OCI-M1 (cell line): ENCODE data around the gene GRIK1.

ENCODE experiments used
- DNase-seq: peaks from one replicate; lab custom pipeline; 2025; lab: John Stamatoyannopoulos, UW

GRIK1 gene

DNA sequence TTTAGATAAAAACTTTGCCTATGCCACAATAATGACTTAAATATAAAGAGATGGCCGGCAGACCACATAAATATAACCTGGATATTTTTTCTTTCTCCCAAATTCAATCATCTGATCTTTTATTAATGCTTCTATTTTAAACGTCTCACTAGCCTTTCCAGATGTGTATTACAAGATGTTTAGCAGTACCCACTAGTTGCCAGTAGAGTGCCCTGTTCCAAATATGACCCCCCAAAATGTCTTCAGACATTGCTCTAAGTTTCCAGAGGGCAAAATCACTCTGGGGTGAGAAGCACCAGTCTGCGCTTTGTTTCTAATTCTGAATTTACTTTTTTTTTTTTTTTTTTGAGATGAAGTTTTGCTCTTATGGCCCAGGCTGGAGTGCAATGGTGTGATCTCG lies 268.1 kb downstream of the GRIK1 start:
- DNase-seq, result peak; percentile 27

DNA sequence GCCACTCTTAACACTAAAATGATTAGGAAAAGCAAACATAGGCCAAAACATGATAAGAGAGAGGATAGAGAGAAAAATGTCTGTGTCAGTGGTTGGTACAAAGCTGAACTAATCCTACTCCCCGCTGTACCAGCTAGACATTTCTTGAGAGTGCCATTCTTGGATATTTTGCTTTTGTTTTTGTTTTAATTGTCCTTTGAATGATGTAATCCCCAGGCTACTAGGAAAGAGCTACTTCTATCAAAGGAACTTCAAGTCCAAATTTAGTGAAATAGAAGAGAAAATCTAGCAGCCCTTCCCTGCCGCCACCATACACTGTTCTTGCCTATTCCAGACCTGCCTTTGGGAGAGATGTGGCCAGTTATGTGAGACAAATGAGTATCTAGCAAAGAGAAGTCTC lies 269.6 kb downstream of the GRIK1 start:
- DNase-seq, result no peak

DNA sequence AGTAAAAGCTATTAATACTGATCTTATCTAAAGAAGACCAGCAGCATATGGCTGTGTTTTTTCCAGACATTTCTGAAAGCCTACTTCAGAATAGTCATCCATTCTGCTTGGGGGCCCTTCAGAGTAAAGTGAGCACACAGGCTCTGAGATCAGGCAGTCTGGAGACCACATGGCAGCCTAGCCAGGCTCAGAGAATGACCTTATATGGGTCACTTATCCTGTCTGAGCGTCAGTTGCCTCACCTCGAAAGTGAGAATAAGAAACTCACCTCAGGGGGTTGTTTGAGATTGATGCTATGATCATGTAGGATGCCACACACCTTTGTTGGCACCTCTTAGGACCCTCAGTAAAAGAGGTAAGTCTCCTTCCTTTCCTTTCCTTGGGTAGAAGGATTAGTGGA lies 270.4 kb downstream of the GRIK1 start:
- no peak for DNase-seq

DNA sequence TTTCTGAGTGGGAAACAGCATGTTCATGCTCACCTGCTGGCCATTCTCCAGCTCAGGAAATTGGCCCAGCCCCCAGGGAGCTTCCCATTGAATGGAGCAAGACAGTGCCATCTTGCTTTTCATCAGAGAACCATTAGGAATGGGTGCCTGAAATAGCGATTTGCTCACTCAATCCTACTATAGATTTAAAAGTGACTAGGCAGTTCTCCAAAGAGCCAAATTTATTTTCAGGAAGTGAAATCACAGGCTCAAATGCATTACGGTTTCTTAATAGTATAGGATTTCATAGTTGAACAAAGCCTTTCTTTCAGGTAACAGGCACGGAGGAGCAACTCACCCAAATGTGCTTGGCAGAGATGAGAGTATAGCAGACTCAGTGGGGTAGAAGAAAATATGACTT lies 272.1 kb downstream of the GRIK1 start:
- DNase-seq, result no peak

DNA sequence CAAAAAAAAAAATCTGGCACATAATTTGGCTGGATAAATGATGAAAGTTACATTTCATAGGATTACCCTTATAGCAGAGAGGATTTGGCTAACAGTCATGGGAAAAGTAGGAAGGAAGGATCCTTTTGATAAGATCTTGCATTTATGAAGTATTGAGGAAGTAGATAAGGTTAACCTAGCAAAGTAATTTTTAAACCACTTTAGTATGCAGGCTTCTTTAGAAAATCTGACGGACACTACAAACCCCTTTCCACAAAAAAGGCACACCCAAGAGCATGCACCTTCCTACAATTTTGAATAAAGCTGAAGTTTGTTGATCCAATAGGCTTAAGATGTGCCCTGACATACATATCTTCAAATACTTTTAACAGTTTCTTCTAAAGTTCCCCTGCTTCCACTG lies 275.2 kb downstream of the GRIK1 start:
- DNase-seq, result no peak

DNA sequence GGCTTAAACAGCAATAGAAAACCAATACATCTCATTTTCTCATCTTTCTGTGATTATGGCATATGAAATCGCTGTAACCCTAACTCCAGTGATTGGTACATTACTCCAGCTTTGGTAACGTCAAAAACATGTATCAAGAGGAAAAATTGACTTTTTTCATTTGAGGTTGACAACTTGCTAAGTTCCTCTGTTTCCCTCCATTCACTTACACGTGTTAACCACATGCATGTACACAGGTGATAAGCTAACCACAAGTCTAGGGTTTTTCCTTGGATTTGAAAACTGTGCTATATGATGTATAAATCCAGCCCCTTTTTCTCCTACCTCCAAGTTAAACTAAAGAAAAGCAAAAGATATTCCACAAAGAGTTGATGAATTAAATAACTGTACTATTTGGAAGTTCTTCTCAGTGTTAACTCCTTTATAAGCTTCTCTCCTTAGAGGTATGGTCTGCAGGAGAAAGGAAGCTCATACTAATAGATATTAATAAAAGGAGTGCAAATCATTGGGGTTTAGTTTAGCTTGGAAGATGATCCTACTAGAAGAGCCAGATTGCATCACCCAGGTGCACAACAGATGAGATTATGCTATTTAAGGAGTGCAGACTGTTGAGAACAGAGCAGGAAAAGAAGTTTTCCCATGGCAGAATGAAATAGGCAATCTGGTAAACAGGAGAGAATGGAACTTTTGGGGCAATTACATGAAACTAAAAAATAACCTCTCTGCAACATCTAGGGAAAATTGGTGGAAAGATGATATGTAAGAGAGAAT lies 277.9 kb downstream of the GRIK1 start:
- peak; percentile 44 for DNase-seq

DNA sequence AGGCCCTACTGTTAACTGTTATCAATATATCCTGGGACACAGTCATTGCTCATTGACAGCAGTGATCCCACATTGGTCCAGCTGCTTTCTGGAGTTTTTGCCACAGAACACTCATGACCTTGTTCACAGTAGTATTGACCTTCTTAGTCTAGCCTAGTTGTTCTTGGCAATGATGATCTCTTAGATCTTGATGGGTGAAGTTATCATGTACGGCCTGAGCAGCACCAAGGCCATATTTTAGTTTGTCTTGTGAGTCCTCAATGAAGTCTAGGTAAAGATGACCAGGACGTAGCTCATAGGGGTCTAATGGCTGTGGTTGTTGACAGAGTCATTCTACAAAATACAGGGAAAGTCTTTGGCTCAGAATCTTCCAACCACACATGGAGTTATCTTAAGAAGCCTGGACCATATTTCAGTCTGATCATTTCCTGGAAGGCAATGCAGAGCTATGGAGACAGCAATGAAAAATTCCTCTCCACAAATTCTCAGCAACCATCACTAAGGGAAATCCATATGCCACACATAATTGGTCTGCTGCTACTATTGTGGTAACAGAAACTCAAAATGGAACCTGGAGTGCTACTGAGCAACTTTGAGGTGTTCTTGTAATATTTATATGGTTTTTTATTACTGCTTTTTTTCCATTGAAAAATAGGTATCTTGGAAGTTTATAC lies 279.6 kb downstream of the GRIK1 start:
- DNase-seq, result peak; percentile 13

DNA sequence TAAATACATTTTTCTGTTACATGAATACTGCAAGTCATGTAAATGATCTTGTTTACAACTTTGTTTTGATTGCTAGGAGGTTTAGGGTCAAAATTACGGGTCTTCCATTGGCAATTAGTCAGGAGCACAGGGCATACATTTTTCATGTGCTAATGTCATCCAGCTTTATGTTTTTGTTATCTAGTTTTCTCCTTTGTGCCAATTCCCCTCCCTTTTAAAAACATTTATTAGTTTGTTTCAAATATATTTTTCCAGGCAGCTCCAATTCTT lies 280.9 kb downstream of the GRIK1 start:
- DNase-seq, result no peak

DNA sequence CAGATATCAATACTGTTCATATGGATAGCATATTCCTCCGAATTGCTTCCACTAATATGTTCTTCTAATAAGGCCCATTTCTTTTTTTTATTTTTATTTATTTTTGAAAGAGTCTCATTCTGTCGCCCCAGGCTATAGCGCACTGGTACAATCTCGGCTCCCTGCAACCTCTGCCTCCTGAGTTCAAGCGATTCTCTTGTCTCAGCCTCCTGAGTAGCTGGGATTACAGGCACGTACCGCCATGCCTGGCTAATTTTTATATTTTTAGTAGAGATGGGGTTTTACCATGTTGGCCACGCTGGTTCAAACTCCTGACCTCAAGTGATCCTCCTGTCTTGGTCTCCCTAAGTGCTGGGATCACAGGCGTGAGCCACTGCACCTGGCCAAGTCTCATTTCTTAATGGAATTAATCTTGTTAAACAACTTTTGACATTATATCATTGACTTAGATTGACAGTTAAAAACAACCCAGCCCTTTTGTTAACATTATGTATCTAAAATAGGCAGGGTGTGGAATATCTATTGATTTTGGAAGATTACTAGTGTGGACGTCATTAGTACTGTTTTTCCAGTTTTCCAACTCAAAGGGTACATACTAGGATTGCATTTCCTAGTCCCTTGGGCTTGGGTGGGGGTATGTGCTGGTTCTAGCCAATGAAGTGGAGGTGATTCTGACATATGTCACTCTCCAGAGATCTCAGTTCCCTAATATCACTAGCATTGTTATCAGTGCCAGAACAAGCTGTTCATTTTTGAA lies 281.4 kb downstream of the GRIK1 start:
- DNase-seq, result no peak

DNA sequence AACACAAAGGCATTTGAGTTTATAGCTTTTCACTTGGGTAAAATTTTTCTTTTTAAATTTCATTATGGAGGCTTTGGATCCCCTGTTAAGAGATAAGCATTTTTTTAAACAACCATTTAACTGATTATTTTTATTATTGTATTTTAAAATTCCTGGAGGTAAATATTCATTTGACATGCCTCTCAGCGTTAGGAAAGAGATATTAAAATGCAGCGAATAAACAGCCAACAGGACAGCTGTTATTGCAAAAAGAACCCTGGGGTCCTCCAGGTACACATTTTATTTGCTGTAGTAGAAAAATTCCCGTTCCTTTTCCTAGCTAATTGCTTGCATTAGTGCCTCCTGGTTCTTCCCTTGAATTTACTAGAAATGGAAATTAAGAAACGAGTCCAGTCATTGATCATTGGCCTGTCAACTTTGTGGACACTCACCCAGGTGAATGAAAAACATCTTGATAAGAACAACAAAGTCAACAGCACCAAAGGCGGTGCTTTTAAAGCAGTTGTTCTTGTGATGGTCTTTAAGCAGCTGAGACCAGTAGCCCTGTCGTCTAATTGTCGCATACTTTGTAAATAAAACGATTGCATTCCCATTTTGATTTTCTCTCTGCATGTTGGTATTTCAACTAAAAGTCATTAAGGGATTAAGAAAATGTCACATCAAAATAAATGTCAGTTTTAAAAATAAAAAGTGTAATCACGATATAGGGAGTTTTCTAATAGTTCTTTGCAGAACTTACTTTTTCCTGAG lies 282.4 kb downstream of the GRIK1 start:
- DNase-seq, result no peak

DNA sequence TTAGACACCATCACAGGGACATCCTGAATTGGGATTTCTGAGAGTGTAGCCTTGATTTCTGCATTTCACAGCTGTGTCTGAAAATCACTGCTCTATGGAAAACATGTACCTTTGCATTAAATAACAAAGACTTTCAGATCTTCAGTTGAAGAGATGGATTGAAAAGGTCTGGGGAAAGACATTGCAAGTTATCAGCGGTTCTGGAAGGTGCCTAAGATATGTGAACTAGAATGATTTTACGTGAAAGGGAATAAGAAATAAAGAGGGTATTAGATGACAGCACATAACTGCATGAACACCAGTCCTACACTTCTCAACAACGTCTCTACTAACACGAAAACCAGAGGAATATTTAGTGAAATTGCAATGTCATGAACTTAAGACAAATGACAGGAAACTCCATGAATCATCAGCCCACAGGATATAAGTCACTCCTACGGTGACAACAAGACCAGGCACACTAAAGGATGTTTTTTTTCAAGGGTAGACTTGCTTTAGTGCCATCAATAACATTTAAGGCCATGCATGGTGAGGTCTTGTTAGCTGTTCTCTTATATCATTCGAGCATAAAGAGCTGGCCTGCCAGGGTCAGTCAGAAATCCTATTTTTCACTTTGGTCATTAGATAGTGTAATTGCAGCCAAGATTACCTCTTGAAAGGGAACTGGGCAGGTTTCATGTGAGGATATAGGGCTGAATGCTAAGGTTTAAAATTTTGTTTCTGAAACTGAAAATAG lies 283.1 kb downstream of the GRIK1 start:
- DNase-seq, result peak; percentile 90

DNA sequence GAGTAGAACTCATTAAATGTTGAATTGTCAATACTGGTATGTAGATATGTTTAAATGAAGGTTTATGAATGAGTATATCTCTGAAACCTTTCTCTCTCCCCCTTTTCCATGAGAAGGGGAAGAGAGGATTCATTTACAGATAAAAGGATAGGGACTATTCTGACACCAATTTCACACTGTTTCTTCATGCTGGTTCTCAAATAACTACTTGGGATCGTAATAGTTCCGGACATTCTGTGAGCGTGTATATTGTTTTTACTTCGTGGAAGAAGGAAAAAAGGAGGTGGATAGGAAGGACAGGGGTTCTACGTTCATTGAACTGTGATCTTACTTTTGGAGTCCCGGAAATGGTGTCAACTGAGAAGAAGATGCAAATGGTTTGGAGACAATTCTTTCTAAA lies 284.2 kb downstream of the GRIK1 start:
- DNase-seq, result no peak

DNA sequence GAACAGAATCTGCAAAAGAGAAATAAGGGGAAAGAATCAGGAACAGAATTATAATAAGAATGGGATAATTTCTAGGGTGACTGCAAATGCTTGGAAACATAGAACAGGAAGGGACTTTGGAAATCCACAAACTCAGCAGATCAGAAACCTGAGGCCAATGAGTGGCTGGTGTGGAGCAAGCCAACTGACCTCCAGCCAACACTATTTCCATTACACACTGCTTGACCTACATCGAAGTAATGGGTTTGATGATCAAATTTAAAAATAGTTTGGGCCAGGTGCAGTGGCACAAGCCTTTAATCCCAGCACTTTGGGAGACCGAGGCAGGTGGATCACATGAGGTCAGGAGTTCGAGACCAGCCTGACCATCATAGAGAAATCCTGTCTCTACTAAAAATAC lies 284.9 kb downstream of the GRIK1 start:
- DNase-seq, result no peak

DNA sequence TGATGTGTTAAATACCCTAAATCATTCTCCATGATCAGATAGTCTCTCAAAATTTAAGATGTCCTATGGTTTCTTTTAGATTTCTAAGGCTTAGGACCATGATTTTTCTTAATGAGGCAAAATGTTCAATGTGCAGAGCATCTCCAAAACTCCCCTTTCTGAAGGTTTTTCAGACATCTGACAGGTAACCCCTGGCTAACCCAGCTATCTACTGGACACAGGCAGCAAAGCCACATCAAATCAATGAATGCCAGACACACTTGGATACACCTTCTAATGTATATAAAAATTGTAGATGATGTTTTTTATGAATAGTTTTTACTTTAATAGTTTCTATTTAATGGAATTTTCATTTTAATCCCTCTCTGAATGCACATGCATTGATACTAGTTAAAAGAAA lies 285.6 kb downstream of the GRIK1 start:
- DNase-seq, result peak; percentile 19

DNA sequence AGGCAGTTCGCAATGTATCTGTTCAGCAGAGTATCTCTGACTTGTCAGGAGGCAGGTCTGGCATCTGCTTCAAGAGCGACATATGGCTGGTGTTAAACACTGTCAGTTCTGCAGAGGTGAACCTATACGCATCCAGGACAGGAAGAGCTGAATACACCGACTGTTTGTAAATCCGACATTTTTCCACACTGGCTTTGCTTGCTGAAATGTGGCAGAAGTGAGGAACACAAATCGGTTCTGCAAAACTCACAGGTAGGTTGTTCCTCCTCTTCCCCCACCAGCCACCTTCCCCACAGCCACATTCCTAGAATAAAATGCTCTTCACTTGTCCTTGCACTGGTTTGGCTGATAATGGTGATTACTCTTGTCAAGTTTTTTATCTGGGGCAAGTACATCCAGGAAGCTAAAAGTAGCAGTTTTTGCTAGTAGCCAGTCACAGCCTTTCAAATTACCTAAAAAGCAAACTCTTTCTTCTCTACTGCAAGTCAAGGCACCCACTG lies 289.2 kb downstream of the GRIK1 start:
- peak; percentile 38 for DNase-seq

DNA sequence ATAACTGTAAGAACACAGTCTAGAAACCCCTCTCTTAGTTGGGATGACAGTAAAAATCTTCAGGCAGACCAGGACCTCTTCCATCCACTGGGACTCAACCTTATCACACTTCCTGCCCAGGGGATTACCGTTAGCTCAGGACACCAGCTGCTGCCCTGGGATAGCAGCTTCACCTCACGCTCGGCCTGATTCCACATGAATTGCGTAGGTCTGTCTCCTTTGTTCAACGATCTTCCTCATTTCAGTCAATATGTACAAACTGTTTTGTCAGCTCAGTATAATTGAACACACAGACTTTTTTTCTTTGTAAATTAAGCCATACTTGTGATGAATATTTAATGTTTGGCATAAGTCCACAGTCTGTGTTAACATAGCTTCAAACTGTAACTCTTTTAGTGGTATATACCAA lies 290.4 kb downstream of the GRIK1 start:
- DNase-seq, result peak; percentile 89

DNA sequence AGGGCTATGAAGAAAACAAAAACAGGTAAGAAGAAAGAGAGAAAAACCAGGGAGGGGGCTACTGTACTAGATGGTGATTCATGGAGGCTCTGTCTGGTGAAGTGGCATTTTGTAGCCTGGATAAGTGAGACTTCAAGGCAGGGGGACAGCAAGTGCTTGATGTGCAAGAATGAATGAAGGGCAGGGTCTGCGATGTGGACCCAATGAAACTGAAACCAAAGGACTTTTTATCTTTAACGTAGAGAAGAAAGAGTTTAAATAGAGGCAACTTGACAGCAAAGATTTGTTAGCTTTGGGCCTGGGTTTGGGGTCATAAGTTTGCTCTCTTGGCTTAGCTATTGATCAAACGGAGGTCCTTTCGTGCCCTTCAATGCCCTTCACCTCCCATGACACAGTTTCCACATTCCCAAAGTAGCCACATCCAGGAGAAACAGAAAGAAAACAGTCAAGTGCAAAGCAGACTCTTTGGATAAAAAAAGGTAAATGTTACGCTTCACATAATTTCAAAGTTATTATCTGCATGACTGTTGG lies 291.0 kb downstream of the GRIK1 start:
- peak; percentile 59 for DNase-seq

DNA sequence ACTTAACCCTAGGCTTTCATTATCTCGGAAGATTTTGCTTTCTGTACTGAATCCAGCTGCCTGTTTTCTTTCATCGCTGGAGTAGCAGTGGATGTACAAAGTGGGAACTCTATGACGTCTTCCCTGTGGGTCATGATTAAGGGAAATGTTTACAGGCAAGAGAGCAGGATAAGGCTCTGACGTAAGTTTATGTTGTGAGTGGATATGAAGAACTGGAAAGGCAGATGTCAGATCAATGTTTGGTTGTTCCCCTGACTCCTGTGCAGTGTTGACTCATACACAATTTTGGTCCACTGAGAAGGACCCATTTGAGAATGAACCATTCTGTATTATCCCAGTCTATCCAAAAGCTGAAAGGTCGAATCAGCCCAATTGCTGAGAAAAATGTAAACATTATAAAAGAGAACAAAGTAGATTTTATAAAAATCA lies 292.4 kb downstream of the GRIK1 start:
- peak; percentile 35 for DNase-seq

DNA sequence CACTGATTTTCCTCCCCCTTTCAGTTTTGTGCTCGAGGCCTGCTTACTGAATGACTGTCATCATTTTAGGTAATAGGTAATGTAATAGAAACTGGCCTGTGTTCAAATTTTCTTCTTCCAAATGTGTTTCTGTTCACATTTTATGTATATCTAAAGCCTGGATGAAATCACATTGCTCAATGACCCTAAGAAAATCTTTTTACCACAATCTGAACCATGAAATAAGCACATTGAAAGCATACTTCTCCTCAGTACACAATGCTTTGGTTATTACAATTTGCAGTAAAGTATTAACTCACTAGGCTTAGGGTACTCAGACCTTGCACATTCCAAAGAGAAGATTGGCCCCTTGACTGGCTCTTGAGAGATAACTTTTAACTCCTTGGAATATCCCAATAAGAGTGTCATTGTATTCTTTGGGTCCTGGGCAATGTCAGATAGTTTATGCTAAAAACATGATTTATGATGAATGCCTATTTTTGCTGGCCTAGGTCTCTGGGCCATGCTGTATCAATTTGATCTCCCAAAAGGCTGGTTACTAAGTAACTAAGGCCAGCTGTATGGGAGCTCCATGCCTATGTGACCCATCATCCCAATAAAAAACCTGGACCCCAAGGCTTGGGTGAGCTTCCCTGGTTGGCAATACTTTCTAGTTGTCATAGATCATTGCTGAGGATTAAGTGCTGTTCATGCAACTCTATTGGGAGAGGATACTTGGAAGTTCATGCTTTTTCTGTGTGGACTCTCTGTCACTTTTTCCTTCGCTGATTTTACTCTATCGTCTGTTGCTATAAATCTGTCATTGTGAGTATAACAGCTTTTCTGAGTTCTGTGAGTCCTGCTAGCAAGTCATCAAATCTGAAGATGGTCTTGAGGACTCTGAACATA lies 293.9 kb downstream of the GRIK1 start:
- peak; percentile 22 for DNase-seq

DNA sequence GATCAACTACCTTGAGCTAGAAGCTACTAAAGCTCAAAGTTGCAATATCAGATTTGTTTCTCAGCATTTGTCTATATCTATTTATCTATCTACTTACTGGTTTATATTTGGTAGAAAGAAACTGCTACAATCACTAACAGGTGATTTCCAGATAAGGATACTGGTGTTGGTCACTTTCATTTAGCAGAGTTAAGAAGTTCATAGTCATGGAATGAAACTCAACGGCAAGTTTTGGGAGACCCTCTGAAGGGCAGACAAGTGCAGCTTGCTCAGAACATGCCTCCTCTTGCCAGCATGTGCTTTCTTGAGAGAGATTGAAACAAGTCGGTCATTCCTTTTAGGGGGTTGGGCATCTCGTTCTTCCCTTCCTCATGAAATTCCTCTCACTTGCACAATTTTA lies 296.5 kb downstream of the GRIK1 start:
- DNase-seq, result peak; percentile 26
